A673 (cell line): ENCODE data around the gene THBS4.

Experiments
- EZH2 ChIP-seq: fragments of 200-600 bp; sonication (generic); IDR thresholded peaks from 2 replicates; pipeline ENCODE4 v1.6.1; 2017; ENCODE audit warnings: borderline replicate concordance, low read depth, mild to moderate bottlenecking, mixed read lengths, antibody characterized with exemption, low read length; ENCODE audit not compliant: poor library complexity, severe bottlenecking
- TF ChIP-seq, protein P1 (sequence below): fragments of 300-800, 200-600 bp; sonication (generic); conservative IDR thresholded peaks from 2 replicates; pipeline ENCODE4 v1.5.1; 2017; ENCODE audit warnings: low read depth, mild to moderate bottlenecking, antibody characterized with exemption, low read length, moderate library complexity, mixed read lengths

DNA sequence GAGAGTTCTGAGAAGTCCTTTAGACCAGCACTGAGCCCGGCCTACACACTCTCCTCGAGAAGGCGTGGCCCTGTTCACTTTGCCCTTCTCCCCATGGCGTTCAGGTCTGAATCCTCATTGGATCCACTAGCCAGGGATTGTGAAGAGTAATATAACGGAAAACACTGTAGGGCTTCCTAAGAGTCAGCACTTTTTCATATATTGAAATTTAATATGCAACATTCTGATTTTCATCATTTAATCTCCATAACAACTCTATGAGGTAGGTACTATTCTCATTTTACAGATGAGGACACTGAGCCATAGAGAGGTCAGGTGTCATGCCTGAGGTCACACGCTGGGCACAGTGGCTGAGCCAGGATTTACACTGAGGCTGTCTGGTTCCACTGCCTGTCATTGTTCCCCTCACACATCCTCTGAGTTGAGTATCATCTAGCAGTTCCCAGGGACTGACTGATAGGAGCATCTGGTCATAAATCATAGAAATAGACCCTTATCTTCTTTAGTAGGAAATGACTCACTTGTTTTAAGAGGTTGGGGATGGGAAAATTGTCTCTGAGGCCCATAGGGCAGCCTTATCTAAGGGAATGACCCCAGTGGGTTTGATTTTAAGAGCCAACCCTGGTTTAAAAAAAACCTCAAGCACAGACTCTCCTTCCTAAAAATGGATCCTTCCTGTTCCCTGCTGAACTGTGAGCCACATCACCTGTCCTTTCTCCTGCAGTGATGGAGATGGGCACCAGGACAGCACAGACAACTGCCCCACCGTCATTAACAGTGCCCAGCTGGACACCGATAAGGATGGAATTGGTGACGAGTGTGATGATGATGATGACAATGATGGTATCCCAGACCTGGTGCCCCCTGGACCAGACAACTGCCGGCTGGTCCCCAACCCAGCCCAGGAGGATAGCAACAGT, 41.2 kb downstream of the THBS4 start:
- TF ChIP-seq, protein P1, sequence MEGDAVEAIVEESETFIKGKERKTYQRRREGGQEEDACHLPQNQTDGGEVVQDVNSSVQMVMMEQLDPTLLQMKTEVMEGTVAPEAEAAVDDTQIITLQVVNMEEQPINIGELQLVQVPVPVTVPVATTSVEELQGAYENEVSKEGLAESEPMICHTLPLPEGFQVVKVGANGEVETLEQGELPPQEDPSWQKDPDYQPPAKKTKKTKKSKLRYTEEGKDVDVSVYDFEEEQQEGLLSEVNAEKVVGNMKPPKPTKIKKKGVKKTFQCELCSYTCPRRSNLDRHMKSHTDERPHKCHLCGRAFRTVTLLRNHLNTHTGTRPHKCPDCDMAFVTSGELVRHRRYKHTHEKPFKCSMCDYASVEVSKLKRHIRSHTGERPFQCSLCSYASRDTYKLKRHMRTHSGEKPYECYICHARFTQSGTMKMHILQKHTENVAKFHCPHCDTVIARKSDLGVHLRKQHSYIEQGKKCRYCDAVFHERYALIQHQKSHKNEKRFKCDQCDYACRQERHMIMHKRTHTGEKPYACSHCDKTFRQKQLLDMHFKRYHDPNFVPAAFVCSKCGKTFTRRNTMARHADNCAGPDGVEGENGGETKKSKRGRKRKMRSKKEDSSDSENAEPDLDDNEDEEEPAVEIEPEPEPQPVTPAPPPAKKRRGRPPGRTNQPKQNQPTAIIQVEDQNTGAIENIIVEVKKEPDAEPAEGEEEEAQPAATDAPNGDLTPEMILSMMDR = no peak
- no peak for TF ChIP-seq EZH2
